HG03045 (cell line): ENCODE results near the gene NF1.
"Not testable (repeated sequence)": the region's sequence is repeated elsewhere in the genome, so short reads cannot be mapped to it uniquely, and the experiment has no call there.

Experiments used
- ATAC-seq: cut with Tn5 transposase; IDR thresholded peaks from one replicate; pipeline ENCODE4 v1.9.1; 2021; ENCODE audit warnings: mild to moderate bottlenecking, moderate library complexity; ENCODE audit not compliant: unreplicated experiment

Gene NF1

GRCh38 chr17:31321481-31321880, 226.7 kb downstream of the NF1 start, which contains the start of gene EVI2A:
EVI2A (minus strand) TSS chr17:31321622; CDS start chr17:31319013, 2,609 bp downstream.
- no peak for ATAC-seq

GRCh38 chr17:31321966-31322365, 227.2 kb downstream of the NF1 start:
- ATAC-seq = no peak

- ATAC-seq = no peak
These were observed 228.8 kb downstream of the NF1 start for GRCh38 chr17:31323551-31323950.

GRCh38 chr17:31327534-31328159, 232.9 kb downstream of the NF1 start:
- ATAC-seq = no peak

- no peak for ATAC-seq
These were observed 233.4 kb downstream of the NF1 start for GRCh38 chr17:31328160-31328535.

GRCh38 chr17:31329221-31329620, 234.4 kb downstream of the NF1 start:
- ATAC-seq = no peak

GRCh38 chr17:31339906-31340661, 245.3 kb downstream of the NF1 start:
- ATAC-seq = no peak

- not testable (repeated sequence) for ATAC-seq
These were observed 250.5 kb downstream of the NF1 start for GRCh38 chr17:31345191-31345747.

- ATAC-seq = no peak
These were observed 254.7 kb downstream of the NF1 start for GRCh38 chr17:31349454-31349853.

- no peak for ATAC-seq
These were observed 261.2 kb downstream of the NF1 start for GRCh38 chr17:31355935-31356334.

GRCh38 chr17:31357091-31357490, 262.3 kb downstream of the NF1 start:
- ATAC-seq = no peak

GRCh38 chr17:31357839-31358394, 263.1 kb downstream of the NF1 start:
- no peak for ATAC-seq

GRCh38 chr17:31364012-31364411, 269.2 kb downstream of the NF1 start:
- ATAC-seq = no peak

GRCh38 chr17:31366088-31366487, 271.3 kb downstream of the NF1 start:
- ATAC-seq = no peak

GRCh38 chr17:31369266-31369665, 274.5 kb downstream of the NF1 start:
- ATAC-seq = no peak

GRCh38 chr17:31371511-31372097, 276.8 kb downstream of the NF1 start:
- ATAC-seq = no peak

GRCh38 chr17:31373150-31374093, 278.6 kb downstream of the NF1 start:
- no peak for ATAC-seq

- ATAC-seq = no peak
These were observed 279.3 kb downstream of the NF1 start for GRCh38 chr17:31374094-31374447.

- ATAC-seq = no peak
These were observed 279.7 kb downstream of the NF1 start for GRCh38 chr17:31374503-31374902.

GRCh38 chr17:31378638-31379037, 283.9 kb downstream of the NF1 start:
- ATAC-seq = no peak
